Naive B cell (primary cell): ENCODE results near the gene SYNDIG1. TPM values are rescaled to one million over a fixed set of nuclear protein-coding genes. Genes with fewer than 3 reads are reported as not detected.

Experiments used
- ATAC-seq, 2 donors: fragments of 150-1000 bp; cut with Tn5 transposase; 2 replicates each; pipeline ENCODE4 v1.10.0; 2021; ENCODE audit warnings: low read depth in 2 of 2, mild to moderate bottlenecking in 2 of 2, moderate library complexity in 2 of 2
- DNase-seq: peaks from one replicate; pipeline ENCODE4 v3.0.0; 2022
- H3K27ac Mint-ChIP-seq, 6 donors: one replicate each; pipeline ENCODE4 v1.8.0; 2020 to 2022; ENCODE audit warnings: mild to moderate bottlenecking in 6 of 6, mixed read lengths in 6 of 6, moderate library complexity in 5 of 6, inconsistent platforms in 2 of 6
- H3K27me3 Mint-ChIP-seq, 3 donors: one replicate each; pipeline ENCODE4 v1.8.0; 2021 to 2022; ENCODE audit warnings: mixed read lengths in 3 of 3, mild to moderate bottlenecking in 1 of 3
- H3K36me3 Mint-ChIP-seq, 2 donors: one replicate each; pipeline ENCODE4 v1.8.0; 2020 to 2022; ENCODE audit warnings: mixed read lengths in 2 of 2, inconsistent platforms in 1 of 2, mild to moderate bottlenecking in 1 of 2
- H3K4me1 Mint-ChIP-seq, 3 donors: one replicate each; pipeline ENCODE4 v1.8.0; 2020 to 2022; ENCODE audit warnings: mixed read lengths in 3 of 3, inconsistent platforms in 1 of 3, mild to moderate bottlenecking in 1 of 3, moderate library complexity in 1 of 3
- H3K4me3 Mint-ChIP-seq, 8 donors: one replicate each; pipeline ENCODE4 v1.8.0; 2020 to 2022; ENCODE audit warnings: mild to moderate bottlenecking in 8 of 8, mixed read lengths in 8 of 8, moderate library complexity in 8 of 8, inconsistent platforms in 2 of 8
- H3K9me3 Mint-ChIP-seq, 7 donors: one replicate each; pipeline ENCODE4 v1.8.0; 2020 to 2022; ENCODE audit warnings: mixed read lengths in 7 of 7, mild to moderate bottlenecking in 5 of 7, inconsistent platforms in 2 of 7, moderate library complexity in 1 of 7
- polyA plus RNA-seq, 6 donors: library from polyadenylated mRNA; unstranded; fragments of 300-500 nt; fragmentation: Illumina TruSeq; gene quantifications; one replicate each; pipeline ENCODE4 v1.2.3, GENCODE V29; 2021; ENCODE audit warnings: low read depth in 6 of 6

SYNDIG1 gene
- polyA plus RNA-seq, 6 donors from 2014 or later = not detected

DNA sequence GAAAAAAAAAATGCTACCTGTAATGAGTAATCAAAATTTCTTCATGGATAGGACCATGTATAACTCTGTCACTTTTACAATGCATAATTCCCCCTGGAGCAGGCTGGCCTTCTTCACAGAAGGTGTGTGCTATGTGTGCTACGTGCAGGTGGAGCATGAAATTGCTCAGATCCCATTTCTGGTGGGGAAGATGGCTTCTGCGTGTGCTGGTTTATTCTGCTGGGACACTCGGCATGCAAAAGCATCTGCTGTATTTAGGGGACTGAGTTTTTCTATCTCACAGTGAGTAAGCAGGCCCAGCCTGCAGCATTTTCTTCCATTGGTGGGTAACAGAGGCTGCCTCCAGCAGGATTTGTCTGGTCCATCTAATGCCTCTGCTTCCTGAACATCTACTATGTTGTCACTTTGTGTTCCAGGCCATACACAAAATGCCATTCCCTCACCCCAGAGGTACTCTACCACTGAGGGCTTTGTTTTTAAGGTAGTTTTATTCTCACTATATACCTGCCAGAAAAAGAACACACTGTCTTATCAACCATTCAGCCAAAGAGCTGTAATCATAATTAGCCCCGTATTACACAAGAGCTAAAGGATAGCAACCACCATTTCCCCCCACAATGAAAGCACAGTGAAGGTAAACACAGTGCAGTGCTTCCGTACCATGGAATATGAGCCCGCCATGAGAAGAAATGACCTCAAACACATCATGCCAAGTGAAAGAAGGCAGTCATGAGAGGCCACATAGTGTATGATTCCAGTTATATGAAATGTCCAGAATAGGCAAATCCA is 62.4 kb downstream of the SYNDIG1 start:
- H3K27ac Mint-ChIP-seq = no peak overlapping the region
- DNase-seq (no peak), ATAC-seq (no peak)
- no peak overlapping the region for H3K4me3 Mint-ChIP-seq
- H3K4me1 Mint-ChIP-seq = no peaks in the 10 kb centered on the region
- H3K9me3 Mint-ChIP-seq = peaks cover 0 to 9% (median 2%) of the 10 kb centered on the region in 7 donors
- H3K36me3 Mint-ChIP-seq = peaks cover 0 to 9% of the 10 kb centered on the region in 2 donors
- H3K27me3 Mint-ChIP-seq = peaks cover under 1 to 18% (median 12%) of the 10 kb centered on the region in 3 donors

DNA sequence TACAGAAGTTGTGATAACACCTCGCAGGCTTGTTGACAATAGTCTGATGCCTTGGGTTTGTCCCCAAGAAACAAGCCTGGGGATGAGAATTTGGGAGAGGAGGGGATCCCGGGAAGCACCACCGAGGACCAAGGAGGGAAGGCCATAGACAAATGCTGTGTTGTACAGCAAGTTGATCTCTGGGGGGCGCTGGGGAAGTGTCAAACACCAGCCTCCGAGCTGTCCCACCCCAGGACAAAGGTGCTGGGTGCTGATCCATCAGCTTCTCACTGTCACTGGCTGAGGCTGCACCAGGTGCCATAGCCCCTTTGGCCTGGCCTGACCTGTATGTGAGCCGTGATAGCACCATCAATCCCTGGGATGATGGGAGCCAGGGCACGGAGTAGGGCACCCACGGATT is 64.0 kb downstream of the SYNDIG1 start:
- peaks cover 5 to 23% (median 12%) of the 10 kb centered on the region in 3 donors for H3K27me3 Mint-ChIP-seq
- DNase-seq = no peak
- no peaks in the 10 kb centered on the region for H3K4me1 Mint-ChIP-seq
- no peak overlapping the region for H3K27ac Mint-ChIP-seq
- H3K9me3 Mint-ChIP-seq = peaks cover 0 to 9% (median 2%) of the 10 kb centered on the region in 7 donors
- ATAC-seq = no peak
- H3K4me3 Mint-ChIP-seq = no peak overlapping the region
- peaks cover 0 to 9% of the 10 kb centered on the region in 2 donors for H3K36me3 Mint-ChIP-seq

DNA sequence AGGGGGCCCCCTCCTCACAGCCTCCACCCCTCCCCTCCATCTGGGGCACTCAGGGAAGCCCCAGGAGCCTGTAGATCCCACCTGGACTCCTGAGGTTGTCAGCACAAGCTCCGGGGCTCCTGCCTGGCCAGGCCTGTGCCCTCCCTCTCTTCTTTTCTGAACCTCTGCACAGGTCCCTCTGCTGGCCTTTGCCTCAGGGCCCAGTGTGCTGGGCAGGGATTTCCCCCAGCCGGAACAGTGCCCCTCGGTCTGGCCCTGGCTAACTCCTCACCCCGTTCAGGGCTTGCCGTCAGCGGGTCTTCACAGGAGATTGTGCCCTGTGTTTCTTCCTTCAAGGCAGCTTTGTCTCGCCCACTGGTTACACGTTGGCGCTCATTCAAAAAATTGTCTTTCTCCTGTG is 64.9 kb downstream of the SYNDIG1 start:
- DNase-seq (no peak), ATAC-seq (no peak)
- no peak overlapping the region for H3K27ac Mint-ChIP-seq
- H3K9me3 Mint-ChIP-seq = peaks cover 0 to 7% (median 0%) of the 10 kb centered on the region in 7 donors
- no peak overlapping the region for H3K4me3 Mint-ChIP-seq
- no peaks in the 10 kb centered on the region for H3K4me1 Mint-ChIP-seq
- peaks cover 0 to 7% of the 10 kb centered on the region in 2 donors for H3K36me3 Mint-ChIP-seq
- peaks cover 3 to 15% (median 5%) of the 10 kb centered on the region in 3 donors for H3K27me3 Mint-ChIP-seq

DNA sequence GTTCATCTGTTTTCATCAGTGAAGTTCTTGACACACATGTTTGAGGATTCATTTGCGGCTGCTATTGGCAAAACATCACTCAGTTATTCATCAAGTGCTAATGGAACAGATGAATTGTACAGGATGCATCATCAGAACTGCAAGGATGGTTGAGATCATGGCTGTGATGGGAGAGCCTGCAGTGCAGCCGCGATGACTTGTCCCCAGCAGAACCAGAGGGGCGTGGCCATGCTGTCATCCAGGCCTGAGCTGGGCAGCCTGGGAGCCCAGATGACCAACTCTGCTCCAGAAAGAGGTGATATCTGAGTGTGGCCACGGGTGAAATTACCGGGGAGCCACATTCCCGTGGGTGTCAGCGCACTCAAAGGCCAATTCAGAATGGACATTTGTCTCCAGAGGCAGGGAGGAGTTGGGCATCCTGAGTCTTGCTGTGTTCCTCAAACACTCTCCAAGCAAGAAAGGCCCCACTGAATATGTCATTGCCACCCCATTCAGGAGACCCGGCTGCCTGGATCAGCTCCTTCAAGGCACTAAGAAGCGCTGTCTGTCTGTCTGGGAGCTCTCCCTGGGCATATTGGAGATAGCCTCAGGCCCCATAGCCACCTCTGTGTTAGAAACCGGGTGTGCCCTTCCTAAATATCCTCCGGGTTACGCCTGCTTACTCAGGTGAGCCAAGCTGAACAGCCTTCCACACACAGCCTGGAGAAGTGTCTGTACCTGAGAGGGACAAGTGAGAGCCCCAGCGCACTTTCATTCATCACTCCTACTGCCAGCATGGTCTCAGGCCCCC is 66.7 kb downstream of the SYNDIG1 start:
- H3K36me3 Mint-ChIP-seq = no peaks in the 10 kb centered on the region
- H3K4me3 Mint-ChIP-seq = no peak overlapping the region

DNA sequence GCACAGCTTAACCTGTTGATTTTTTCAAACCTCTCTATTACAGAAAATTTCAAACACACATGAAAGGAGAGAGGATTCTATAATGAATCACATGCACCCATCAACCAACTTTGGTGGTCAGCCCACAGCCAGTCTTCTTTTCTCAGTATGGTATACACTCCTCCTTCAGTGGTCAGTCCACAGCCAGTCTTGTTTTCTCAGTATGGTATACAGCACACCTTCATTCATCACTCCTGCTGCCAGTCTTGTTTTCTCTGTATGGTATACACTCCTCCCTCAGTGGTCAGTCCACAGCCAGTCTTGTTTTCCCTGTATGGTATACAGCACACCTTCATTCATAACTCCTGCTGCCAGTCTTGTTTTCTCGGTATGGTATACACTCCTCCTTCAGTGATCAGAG is 67.8 kb downstream of the SYNDIG1 start:
- Mint-ChIP-seq H3K27ac (peak overlapping the region in 2 of 6 donors; percentile 23 to 72), H3K4me3 (no peak overlapping the region), H3K36me3 (no peaks in the 10 kb centered on the region), H3K4me1 (peaks cover 4 to 15% (median 10%) of the 10 kb centered on the region in 3 donors), H3K27me3 (peaks cover 0 to 8% (median 5%) of the 10 kb centered on the region in 3 donors), H3K9me3 (peaks cover 0 to 5% (median 2%) of the 10 kb centered on the region in 7 donors)
- DNase-seq (no peak), ATAC-seq (no peak)

More for the DNA sequence above, 66.7 kb downstream of the SYNDIG1 start:
- no peak overlapping the region for H3K27ac Mint-ChIP-seq
- H3K9me3 Mint-ChIP-seq = peaks cover 0 to 5% (median 2%) of the 10 kb centered on the region in 7 donors
- peaks cover 0 to 8% (median 5%) of the 10 kb centered on the region in 3 donors for H3K27me3 Mint-ChIP-seq
- no peak for ATAC-seq
- H3K4me1 Mint-ChIP-seq = peaks cover under 1 to 6% (median 3%) of the 10 kb centered on the region in 3 donors
- no peak for DNase-seq

DNA sequence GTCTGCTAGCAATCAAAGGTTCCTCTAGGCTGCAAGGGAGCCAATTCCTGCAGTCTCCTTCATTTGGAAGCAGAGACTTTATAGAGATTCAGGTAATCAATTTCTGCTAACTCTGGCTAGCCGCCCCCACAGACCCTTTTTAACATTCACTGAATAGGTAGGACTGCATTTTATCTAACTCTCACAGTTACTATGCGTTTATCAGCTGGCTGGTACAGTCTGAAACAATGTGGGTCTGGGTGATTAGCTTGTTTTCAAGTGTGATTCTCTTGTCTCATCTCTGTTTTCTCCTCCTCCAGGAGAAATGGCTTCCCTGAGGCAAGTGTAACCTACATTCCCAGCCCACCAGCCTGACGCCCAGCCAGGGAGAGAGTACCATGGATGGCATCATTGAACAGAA is 73.3 kb downstream of the SYNDIG1 start:
- Mint-ChIP-seq H3K36me3 (peaks cover 0 to 11% of the 10 kb centered on the region in 2 donors), H3K4me3 (no peak overlapping the region), H3K27me3 (peaks cover 6 to 21% (median 21%) of the 10 kb centered on the region in 3 donors), H3K4me1 (peaks cover 4 to 15% (median 10%) of the 10 kb centered on the region in 3 donors), H3K9me3 (peaks cover 0 to 6% (median 0%) of the 10 kb centered on the region in 7 donors), H3K27ac (no peak overlapping the region)
- DNase-seq = no peak
- no peak for ATAC-seq

DNA sequence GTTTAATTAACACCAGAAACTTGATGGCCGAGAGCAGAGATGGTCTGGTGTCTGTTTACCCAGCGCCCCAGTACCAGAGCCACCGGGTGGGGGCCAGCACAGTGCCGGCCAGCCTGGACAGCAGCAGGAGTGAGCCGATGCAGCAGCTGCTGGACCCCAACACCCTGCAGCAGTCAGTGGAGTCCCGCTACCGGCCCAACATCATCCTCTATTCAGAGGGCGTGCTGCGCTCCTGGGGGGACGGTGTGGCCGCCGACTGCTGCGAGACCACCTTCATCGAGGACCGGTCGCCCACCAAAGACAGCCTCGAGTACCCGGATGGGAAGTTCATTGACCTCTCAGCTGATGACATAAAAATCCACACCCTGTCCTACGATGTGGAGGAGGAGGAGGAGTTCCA is 73.7 kb downstream of the SYNDIG1 start:
- ATAC-seq (no peak), DNase-seq (no peak)
- H3K4me3 Mint-ChIP-seq = no peak overlapping the region
- H3K36me3 Mint-ChIP-seq = peaks cover 0 to 11% of the 10 kb centered on the region in 2 donors
- no peak overlapping the region for H3K27ac Mint-ChIP-seq
- peaks cover 0 to 6% (median 0%) of the 10 kb centered on the region in 7 donors for H3K9me3 Mint-ChIP-seq
- peaks cover 6 to 21% (median 21%) of the 10 kb centered on the region in 3 donors for H3K27me3 Mint-ChIP-seq
- H3K4me1 Mint-ChIP-seq = peaks cover 4 to 15% (median 10%) of the 10 kb centered on the region in 3 donors

DNA sequence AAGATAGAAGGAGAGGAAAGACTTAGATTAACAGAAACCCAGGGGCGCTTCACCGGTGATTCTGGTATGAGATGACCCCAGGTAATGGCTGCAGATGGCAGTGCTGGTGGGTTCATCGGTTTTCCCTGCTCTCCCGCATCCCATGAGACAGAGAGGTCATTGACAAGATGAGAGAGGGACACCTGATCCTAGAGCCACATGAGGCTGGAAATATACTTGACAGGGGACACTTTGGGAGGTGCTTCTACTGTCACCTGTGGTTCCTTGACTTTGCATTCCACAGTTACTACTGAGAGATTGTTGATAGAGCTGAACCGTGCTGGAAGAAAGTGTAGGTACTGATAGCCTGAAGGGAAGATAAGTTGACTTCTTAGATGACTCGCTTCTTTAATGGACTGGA is 74.3 kb downstream of the SYNDIG1 start:
- Mint-ChIP-seq H3K27me3 (peaks cover 6 to 21% (median 21%) of the 10 kb centered on the region in 3 donors), H3K36me3 (peaks cover 0 to 11% of the 10 kb centered on the region in 2 donors), H3K27ac (no peak overlapping the region), H3K9me3 (peaks cover 0 to 6% (median 0%) of the 10 kb centered on the region in 7 donors), H3K4me3 (no peak overlapping the region), H3K4me1 (peaks cover 4 to 15% (median 10%) of the 10 kb centered on the region in 3 donors)
- no peak for ATAC-seq
- no peak for DNase-seq

DNA sequence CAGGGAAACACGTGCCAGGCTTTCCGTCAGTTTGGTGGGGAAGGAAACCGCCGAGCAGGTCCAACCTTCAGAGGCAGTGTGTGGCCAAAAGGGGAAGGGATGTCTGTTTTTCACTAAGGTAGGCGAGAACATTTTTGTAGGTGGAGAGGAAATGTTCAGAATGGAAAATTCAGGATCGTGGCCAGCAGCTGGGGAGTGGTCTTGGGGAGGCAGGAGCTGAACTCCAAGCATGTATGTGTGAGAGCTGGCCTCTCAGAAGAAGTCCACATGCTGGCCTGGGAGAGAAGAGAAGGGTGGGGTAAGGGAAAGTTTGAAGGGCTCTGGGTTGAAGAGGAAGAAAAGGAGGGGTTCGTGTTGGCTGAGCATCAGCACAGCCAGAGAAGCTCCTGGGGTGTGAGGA is 74.9 kb downstream of the SYNDIG1 start:
- Mint-ChIP-seq H3K4me1 (peaks cover 4 to 15% (median 10%) of the 10 kb centered on the region in 3 donors), H3K4me3 (no peak overlapping the region), H3K9me3 (peaks cover 0 to 6% (median 0%) of the 10 kb centered on the region in 7 donors), H3K36me3 (peaks cover 0 to 11% of the 10 kb centered on the region in 2 donors), H3K27ac (peak overlapping the region in 1 of 6 donors; percentile 9), H3K27me3 (peaks cover 6 to 21% (median 21%) of the 10 kb centered on the region in 3 donors)
- DNase-seq = no peak
- no peak for ATAC-seq

DNA sequence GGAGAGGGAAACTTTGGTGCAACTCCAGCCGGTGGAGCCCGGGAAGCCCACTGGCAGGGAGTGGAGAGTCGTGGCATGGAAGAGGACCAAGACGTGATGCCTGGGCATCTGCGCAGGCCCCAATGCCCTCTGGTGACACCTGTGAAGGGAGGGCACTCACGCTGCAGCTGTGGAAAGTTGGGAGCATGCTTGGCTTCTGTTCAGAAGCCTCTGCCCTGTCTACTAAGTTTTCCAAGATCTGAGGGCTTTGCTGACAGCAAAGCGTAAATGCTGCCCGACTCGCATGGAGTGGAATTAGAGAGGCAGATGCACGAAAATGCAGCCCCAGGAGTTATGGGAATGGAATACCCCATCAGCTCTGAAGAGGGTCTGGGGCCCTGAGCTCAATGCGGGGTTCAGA is 75.7 kb downstream of the SYNDIG1 start:
- Mint-ChIP-seq H3K36me3 (peaks cover 0 to 11% of the 10 kb centered on the region in 2 donors), H3K9me3 (peaks cover 0 to 6% (median 0%) of the 10 kb centered on the region in 7 donors), H3K27ac (no peak overlapping the region), H3K4me1 (peaks cover 4 to 15% (median 10%) of the 10 kb centered on the region in 3 donors), H3K27me3 (peaks cover 6 to 21% (median 21%) of the 10 kb centered on the region in 3 donors), H3K4me3 (no peak overlapping the region)
- ATAC-seq = no peak
- no peak for DNase-seq

DNA sequence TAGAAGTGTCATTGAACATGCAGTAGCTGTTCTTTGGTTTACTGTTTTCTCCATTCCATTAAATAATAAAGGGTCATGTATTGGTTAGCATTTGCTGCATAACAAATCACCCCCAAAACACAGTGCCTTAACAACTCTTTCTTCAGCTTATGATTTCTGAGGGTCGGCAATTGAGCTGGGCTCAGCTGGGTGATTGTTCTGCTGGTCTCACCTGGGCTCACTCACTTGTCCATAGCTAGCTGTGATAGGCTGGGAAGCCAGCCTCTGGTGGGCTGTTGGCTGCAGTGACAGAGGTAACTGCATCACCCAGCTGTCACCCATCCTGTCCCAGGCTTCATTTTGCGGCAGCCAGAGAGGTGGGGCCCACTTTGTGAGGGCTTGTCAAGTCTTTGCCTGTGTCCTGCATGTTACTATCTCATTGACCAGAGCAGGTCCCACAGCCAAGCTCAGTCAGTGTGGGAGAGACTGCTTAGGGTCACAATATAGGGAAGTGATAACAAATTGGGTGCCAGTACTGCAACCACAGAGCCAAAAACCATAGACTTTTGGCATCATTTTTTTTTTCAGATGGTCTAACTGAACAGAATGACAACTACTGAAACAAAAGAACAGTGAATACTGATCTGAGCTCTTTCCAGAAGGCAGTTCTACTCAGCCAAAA is 76.9 kb downstream of the SYNDIG1 start:
- Mint-ChIP-seq H3K9me3 (peaks cover 0 to 2% (median 0%) of the 10 kb centered on the region in 7 donors), H3K27ac (no peak overlapping the region), H3K27me3 (peaks cover 6 to 21% (median 21%) of the 10 kb centered on the region in 3 donors), H3K4me1 (peaks cover 1 to 7% (median 5%) of the 10 kb centered on the region in 3 donors), H3K4me3 (no peak overlapping the region), H3K36me3 (peaks cover 0 to 11% of the 10 kb centered on the region in 2 donors)
- DNase-seq (no peak), ATAC-seq (no peak)

DNA sequence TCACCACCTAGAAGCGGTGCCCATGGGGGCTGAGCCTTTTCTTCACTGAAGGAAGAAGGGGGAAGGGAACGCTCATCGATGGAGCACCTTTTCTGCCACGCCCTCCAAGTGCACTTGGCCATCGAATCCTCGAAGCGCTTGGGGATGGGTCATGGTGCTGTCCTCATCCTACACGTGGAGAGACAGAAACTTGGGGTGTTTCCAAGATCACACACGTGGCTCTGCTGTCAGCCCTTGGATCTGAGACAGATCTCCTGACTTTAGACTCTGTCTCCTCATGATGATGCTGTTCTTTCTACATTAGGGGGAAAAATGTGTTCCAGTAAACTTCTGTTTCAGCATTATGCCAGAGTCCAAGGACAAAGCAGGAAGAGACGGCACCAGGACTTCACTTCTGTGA is 78.5 kb downstream of the SYNDIG1 start:
- Mint-ChIP-seq H3K27me3 (peaks cover 6 to 21% (median 21%) of the 10 kb centered on the region in 3 donors), H3K27ac (no peak overlapping the region), H3K4me3 (no peak overlapping the region), H3K9me3 (peaks cover 0 to 2% (median 0%) of the 10 kb centered on the region in 7 donors), H3K36me3 (peaks cover 0 to 11% of the 10 kb centered on the region in 2 donors), H3K4me1 (no peaks in the 10 kb centered on the region)
- ATAC-seq (no peak), DNase-seq (no peak)
